ENCODE data around the gene LRP3. TPM values are rescaled to one million over a fixed set of nuclear protein-coding genes. Genes with fewer than 3 reads are reported as not detected.

The LRP3 gene
- total RNA-seq, 1 experiment from 2014 or later, result 29.0 TPM

DNA sequence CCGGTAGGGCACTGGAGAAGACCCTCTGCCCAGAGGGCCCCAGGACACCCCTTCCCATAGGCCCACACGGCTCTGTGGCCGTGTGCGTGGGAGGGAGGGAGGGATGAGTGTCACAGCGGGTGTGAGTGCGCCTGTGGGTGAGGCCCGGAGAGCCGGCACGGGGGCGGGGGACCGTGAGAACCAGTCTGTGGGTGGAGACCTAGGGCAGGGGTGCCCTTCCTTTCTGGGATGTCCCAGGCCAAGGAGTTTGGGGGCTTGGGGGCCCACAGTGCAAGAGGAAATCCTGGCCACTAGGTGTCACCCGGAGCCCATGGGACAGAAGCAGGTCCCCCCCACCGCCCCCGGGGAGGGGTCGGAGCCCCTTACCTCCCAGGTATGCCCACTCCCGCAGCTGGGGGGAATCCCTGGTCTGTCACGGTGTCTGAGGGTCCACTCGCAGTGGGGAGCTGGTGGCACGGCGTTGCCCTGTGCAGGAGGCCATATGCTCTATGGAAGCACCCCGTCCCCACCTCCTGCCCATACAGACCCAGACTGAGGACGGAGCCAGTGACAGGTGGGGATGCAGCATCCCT, 47.5 kb downstream of the LRP3 start:
- no peaks in the 10 kb centered on the region for H3K79me2 ChIP-seq (ENCODE audit: insufficient read depth, low read length)
- H3K4me2 ChIP-seq (ENCODE audit: low read length), result peak overlapping the region; percentile 55
- H3K4me1 ChIP-seq (ENCODE audit: control insufficient read depth in 1 of 2, insufficient read depth in 2 of 2, low read length in 2 of 2), result peaks cover 0 to 11% of the 10 kb centered on the region in 2 experiments; a peak in 2 of 4 replicates
- DNase-seq (ENCODE audit: low read depth, low spot score), result no peak
- BruUV-seq (replicated peaks), result no TSS peak
- H2AFZ ChIP-seq (ENCODE audit: low read depth, low read length, poor library complexity, severe bottlenecking), result peak overlapping the region; percentile 73
- H3K27me3 ChIP-seq (ENCODE audit: insufficient read depth, low read length), result no peaks in the 10 kb centered on the region
- TF ChIP-seq CEBPB (IDR thresholded peaks at IDR 0.05; ENCODE audit: low read depth) (no peak), SRF (IDR thresholded peaks at IDR 0.05; ENCODE audit: low read depth) (no peak), RAD21 (IDR thresholded peaks at IDR 0.05; ENCODE audit: low read depth) (peak; percentile 93), JUND (IDR thresholded peaks at IDR 0.05) (no peak), CBX3 (IDR thresholded peaks at IDR 0.05; ENCODE audit: low read depth) (no peak), YY1 (IDR thresholded peaks at IDR 0.05; ENCODE audit: extremely low read depth, insufficient replicate concordance, low read depth, low read length) (no peak), CTCF (IDR thresholded peaks at IDR 0.05 in 2 of 3, conservative IDR thresholded peaks at IDR 0.05 in 1 of 3; ENCODE audit: borderline replicate concordance in 1 of 3, insufficient read depth in 1 of 3, low read depth in 2 of 3, low read length in 2 of 3) (peak; percentile 61 to 82 (median 78)), EZH2phosphoT487 (IDR thresholded peaks at IDR 0.05; ENCODE audit: borderline replicate concordance) (no peak), EGR1 (IDR thresholded peaks at IDR 0.05; ENCODE audit: low read depth) (peak; percentile 70), ZFX (IDR thresholded peaks at IDR 0.05) (no peak), EZH2 (IDR thresholded peaks at IDR 0.05) (no peak), ELF1 (IDR thresholded peaks at IDR 0.05; ENCODE audit: borderline replicate concordance, low read depth) (no peak), SP1 (IDR thresholded peaks at IDR 0.05; ENCODE audit: low read depth) (no peak), FOSL1 (IDR thresholded peaks at IDR 0.05; ENCODE audit: low read depth) (no peak), ZNF274 (IDR thresholded peaks at IDR 0.05; ENCODE audit: low read depth, low read length) (no peak), SIN3A (IDR thresholded peaks at IDR 0.05; ENCODE audit: low read depth) (no peak)
- TF ChIP-seq, protein P1, sequence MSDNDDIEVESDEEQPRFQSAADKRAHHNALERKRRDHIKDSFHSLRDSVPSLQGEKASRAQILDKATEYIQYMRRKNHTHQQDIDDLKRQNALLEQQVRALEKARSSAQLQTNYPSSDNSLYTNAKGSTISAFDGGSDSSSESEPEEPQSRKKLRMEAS (IDR thresholded peaks at IDR 0.05), result no peak
- TF ChIP-seq, protein P2, sequence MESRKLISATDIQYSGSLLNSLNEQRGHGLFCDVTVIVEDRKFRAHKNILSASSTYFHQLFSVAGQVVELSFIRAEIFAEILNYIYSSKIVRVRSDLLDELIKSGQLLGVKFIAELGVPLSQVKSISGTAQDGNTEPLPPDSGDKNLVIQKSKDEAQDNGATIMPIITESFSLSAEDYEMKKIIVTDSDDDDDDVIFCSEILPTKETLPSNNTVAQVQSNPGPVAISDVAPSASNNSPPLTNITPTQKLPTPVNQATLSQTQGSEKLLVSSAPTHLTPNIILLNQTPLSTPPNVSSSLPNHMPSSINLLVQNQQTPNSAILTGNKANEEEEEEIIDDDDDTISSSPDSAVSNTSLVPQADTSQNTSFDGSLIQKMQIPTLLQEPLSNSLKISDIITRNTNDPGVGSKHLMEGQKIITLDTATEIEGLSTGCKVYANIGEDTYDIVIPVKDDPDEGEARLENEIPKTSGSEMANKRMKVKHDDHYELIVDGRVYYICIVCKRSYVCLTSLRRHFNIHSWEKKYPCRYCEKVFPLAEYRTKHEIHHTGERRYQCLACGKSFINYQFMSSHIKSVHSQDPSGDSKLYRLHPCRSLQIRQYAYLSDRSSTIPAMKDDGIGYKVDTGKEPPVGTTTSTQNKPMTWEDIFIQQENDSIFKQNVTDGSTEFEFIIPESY (IDR thresholded peaks at IDR 0.05; ENCODE audit: extremely low read depth, insufficient replicate concordance, low read length), result no peak
- H3K9ac ChIP-seq (ENCODE audit: low read length), result 0 out of 2 replicates have a peak overlapping the region, but pooled peaks have one; percentile 10
- H3K9me2 ChIP-seq (ENCODE audit: insufficient read depth), result no peaks in the 10 kb centered on the region
- peak; percentile 77 for ATAC-seq
- CTCF ChIA-PET, result interaction anchor here (0.6 to 1.3 kb wide), 4 partner anchors 165 to 469 kb away, joined by 4 to 18 read pairs (median 6); no protein-coding TSS in a partner anchor
- intact Hi-C loops (cut with micrococcal nuclease), result loop anchor here (1.0 kb wide), 2 partner anchors 165 to 530 kb away; no protein-coding TSS in a partner anchor
- H3K4me3 ChIP-seq (replicated peaks in 1 of 2; ENCODE audit: low read depth in 1 of 2, low read length in 2 of 2), result no peak overlapping the region
- RAD21 ChIA-PET (ENCODE audit: low non-redundant PET in 1 of 2, low total read pairs in 2 of 2, uncharacterized antibody in 2 of 2, unreplicated experiment in 2 of 2), result interaction anchor here (0.6 to 1.0 kb wide), 6 partner anchors 39 to 221 kb away, joined by 3 to 7 read pairs (median 4); no protein-coding TSS in a partner anchor
- H3K27ac ChIP-seq (ENCODE audit: low read depth, low read length), result no peak overlapping the region
- no peaks in the 10 kb centered on the region for H3K36me3 ChIP-seq (ENCODE audit: control insufficient read depth in 1 of 2, insufficient read depth in 2 of 2, low read length in 2 of 2)
- H3K9me3 ChIP-seq (ENCODE audit: control insufficient read depth in 1 of 2, insufficient read depth in 1 of 2, low read depth in 1 of 2, low read length in 2 of 2), result peaks cover 11 to 13% of the 10 kb centered on the region in 2 experiments; a peak in 2 of 4 replicates
- H4K20me1 ChIP-seq (ENCODE audit: insufficient read depth), result no peaks in the 10 kb centered on the region
- POLR2A ChIA-PET, result no interaction called here

All from HCT116 (cell line).